DMS79 treated with DMSO at 0.1 percent for 48 hours (cell line): ENCODE results near the gene SEH1L.
"Not testable (repeated sequence)": the region's sequence is repeated elsewhere in the genome, so short reads cannot be mapped to it uniquely, and the experiment has no call there.

Experiments
- DNase-seq: peaks from one replicate; lab custom pipeline; 2025; lab: John Stamatoyannopoulos, UW

The SEH1L gene

DNA sequence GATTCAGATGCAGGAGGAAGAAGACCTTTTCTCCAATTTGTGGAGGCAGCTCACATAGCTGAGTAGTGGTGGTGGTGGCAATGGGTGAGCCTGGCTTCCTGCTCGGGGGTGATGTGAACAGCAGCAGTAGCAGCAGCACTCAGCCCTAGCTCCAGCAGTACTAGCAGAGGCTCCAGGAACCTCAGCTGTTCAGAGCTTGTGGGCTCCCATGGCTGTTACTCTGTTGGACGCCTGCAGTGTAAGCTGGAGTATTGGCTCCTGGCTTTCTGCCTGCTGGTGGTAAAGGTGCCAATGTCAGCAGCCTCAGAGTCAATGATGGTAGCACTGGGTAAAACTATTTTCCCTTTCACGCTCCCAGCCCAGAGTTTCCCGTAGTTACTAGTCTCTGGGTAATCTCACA, 3.1 kb upstream of the SEH1L start:
- DNase-seq: no peak

DNA sequence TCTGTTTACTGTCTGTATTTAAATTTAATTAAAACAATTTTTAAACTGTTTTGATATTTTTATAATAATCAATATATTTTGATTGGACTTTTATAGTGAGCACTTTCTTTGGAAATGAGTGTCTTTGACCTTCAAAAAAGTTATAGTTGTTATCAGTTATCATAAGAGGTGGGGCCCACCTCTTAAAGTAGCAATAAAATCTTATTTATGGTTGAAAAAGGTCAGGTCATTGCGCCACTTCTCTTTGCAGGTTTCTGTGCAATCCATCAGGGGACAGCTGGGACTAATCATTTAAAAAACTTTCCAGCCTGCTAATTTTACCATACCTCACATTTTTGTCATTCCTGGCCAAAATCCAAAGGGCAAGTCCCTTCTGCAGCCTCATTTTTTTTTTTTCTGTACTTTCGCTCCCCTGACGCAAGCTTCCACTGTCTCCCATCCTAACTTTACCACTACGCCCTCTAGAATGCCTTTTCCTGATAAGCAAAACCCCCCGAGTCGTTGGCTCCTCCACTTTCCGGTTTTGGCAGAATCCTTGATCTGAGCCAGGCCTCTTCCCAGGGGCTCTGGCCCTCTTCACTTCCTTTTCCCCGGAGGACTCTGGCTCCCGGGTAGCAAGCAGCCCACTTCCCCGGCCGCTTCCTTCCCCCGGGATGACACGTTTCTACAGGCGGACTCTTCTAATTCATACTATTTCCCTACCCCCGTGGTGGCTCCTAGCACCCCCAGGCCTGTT, 1.1 kb upstream of the SEH1L start:
- peak; percentile 41 for DNase-seq

DNA sequence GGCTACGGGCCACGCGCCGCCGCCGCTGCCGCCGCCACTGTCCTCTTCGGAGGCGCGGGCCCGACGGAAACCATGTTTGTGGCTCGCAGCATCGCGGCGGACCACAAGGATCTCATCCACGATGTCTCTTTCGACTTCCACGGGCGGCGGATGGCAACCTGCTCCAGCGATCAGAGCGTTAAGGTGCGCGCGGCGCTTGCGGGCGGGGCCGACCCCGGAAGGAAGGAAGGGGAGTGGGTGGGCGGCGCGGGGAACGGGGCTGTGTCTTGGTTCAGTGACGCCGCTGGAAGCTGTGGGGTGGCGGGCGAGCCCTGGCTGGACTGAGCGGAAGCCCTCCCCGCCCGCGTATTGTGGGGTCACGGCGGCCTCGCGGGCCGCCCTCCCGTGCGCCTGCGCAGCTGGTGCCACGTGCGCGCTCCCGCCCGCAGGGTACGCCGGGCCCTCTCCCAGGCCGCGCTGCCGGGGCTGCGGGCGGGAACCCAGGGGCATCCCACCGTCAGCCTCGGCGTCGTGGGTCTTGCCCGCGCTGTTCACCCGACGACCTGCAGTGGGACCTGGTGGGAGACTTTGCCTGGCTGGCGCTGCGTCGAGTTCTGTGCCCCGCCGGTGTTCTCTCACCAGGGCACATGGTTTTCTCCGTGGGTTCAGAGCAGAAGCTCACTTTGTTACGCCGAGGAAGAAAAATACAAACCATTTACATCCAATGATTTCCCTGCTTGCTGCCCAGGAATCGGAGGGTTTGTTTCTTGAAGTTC, 416 bp downstream of the SEH1L start:
- peak; percentile 76 for DNase-seq

DNA sequence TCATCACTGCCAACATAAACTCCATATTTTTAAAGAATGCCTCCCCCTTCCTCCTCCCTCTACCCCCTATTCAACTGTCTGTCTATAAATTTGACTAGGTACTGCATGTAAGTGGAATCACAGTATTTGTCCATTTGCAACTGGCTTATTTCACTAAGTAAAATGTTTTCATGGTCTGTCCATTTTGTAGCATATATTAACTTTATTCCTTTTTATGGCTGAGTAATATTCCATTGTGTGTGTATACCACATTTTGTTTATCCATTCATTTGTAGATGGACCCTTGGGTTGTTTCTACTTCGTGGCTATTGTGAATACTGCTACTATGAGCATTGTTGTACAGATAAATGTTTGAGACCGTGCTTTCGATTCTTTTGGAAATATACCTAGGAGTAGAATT, 10.7 kb downstream of the SEH1L start:
- no peak for DNase-seq

DNA sequence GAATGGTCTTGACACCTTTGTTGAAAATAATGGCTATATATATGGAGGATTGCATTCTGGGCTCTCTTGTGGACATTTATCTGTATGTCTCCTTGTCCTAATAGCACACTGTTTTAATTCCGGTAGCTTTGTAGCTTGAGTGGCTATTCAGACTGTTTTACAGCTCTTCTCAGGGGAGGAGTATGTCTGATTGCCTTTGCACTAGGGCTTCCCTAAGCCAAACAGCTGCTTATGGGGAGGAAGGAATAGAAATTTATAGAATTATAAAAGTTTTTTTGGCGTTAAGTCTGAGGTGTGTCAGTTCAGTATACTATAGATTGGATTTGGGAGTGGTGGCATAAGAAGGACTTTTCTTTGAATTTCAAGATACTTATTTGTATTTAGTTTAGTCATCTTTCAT, 12.6 kb downstream of the SEH1L start:
- DNase-seq: peak; percentile 74

DNA sequence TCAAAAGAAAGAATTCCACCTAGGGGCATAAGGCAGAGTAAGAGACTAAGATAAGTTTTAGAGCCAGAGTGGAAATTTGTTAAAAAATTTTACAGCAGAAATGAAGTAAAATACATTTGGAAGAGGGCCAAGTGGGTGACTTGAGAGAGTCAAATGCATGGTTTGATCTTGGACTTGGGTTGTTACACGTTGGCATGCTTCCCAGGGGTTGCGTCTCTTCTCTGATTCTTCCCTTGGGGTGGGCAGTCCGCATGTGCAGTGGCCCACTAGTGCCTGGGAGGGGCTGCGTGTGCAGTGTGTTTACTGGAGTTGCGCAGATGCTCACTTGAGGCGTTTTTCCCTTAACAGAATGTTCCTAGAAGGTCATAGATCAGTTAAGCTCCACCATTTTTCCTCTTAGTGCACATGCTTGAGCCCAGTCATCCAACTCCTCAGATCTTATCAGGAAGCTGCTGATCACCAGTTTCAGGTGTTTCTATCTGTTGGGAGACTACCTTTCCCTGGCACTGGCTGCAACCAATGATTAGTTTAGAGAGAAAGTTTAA, 13.1 kb downstream of the SEH1L start:
- DNase-seq: peak; percentile 89

DNA sequence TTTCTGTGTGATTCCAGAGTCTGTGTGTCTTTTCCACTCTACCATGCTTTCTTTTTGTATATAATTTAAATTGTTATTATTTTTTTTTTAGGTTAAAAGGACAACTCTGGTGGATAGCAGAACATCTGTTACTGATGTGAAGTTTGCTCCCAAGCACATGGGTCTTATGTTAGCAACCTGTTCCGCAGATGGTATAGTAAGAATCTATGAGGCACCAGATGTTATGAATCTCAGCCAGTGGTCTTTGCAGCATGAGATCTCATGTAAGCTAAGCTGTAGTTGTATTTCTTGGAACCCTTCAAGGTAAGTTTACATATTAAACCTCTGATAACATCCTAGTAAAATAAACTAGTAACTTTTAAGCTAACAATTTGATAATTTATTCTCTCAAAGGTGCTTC, 15.3 kb downstream of the SEH1L start:
- DNase-seq: no peak

DNA sequence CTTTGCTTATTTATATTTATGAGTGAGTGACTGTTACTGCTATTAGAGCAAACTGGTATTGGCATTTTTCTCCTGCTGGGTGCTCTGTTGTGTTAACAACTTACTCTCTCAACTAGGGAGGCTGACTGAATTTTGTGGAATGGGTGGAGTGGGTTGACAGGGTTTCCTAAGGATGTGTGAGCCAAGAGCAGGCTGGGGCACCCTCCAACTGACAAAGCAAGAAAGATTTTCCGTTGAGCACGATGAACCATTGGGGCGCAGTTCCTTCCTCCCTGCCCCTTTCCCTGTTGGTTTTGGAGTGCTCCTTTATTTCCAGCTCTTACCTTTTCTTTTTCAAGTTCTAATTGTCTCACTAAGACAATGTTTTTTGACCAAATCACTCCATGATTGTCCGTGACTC, 20.3 kb downstream of the SEH1L start:
- DNase-seq: no peak

DNA sequence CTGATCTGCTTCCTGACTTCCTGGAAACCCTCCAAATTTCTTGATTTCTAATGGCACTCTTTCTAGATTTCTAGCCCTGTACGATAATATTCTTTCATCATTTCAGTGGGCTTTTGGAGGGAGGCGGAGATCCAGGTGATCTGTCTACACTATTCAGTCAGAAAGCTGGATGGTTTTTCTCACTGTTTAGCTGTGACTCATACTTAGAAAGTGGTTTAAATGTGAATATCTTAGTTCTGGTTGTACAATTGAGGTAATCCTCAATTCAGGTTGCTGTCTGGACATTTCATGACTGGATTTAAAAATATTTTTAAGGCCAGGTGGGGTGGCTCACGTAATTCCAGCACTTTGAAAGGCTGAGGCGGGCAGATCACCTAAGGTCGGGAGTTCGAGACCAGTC, 20.8 kb downstream of the SEH1L start:
- DNase-seq: no peak

DNA sequence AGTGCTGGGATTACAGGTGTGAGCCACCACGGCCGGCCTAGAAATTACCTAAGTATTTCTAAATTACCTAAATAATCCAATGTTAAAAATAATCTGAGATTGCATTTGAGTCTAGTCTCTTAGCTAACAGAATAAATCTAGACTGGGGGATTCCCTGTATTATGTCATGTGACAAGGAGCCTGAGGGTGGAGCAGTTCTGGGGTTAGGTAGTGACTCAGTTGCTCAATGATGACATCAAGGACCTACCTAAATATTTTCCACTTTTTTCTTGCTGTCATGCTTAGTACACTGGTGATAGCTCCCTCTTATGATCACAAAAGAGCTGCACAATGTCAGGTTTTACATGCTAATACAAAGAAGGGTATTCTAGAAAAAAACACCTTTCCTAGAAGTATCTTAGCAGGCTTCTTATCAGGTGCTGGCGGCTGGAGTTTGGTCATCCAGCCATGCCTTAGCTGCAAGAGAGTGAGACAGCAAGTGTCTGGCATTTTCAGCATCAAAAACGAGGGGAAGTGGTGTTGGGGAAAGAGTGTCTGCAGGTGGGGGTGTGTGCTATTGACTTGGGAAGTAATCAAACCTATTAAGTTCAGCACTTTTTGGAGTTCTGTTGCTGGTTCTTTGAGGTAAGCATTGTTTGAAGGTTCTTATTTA, 25.9 kb downstream of the SEH1L start:
- DNase-seq: no peak

DNA sequence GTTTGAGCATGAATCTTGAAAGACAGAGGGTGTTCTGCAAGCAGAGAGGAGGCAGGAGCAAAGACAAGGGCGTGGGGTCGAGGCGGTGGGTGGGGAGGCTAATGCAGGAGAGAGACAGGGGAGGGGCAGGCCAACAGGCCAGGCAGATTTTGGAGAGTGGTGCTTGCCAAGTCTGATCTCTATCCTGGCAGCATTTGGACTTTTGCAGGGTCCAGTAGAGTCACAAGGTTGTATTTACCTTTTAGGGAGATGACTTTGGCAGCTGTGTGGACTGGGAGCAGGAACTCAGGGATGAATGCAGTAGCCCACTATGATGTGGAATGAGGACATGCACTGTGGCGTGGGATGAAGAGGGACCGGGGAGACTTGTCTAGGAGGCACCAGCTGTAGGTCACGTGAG, 27.7 kb downstream of the SEH1L start:
- no peak for DNase-seq

DNA sequence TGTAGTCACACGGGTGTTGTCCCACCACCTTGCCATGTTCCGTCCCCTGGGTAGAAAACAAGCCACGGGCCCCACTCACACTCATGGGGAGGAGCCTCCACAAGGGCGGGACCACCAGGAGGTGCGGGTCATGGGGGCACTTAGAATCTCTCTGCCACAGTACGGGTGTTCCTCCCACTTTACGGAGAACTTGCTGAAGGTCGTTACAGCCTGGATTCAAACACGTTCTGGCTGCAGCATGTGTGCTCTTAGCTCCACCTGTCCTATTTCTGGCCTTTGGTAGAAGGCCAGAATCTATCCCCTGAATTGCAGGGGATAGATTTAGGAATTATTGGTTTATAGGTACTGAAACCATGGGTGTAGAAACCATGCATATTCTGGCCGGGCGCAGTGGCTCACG, 28.5 kb downstream of the SEH1L start:
- DNase-seq: no peak

DNA sequence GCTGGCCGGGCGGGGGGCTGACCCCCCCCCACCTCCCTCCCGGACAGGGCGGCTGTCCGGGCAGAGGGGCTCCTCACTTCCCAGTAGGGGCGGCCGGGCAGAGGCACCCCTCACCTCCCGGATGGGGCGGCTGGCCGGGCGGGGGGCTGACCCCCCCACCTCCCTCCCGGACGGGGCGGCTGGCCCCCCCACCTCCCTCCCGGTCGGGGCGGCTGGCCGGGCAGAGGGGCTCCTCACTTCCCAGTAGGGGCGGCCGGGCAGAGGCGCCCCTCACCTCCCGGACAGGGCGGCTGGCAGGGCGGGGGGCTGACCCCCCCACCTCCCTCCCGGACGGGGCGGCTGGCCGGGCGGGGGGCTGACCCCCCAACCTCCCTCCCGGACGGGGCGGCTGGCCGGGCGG, 32.3 kb downstream of the SEH1L start:
- not testable (repeated sequence) for DNase-seq

DNA sequence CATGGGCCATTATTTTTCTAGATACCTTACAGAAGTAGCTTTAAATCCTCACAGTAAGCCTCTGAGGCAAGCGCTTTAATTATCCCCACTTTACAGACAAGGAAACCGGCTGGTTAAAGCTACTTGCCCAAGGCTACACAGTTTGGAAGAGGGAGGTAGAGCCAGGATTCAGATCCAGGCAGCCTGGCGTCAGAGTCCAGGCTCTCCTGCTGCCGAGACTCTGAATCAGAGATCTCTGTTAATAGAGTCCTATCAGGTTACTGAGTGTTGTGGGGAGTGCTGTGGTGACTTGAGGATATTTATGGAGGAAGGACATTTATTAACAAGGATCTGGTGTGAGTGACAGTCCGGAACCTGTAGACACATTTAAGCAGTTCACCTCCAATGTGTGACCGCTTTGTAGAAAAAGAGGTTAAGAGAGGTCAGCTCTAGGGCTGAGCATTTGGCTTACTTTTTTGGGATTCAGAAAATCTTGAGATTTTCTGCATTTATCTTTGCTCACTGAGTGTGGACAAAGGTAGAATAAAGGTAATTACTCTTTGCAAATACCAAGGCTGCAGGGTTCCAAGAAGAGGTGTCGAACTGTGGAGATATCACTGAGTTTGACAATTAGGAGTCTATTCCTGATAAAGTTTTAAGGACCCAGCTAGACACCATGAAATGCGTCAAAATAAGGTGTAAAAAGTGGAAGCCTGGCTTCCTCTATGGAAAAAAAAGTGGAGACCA, 41.7 kb downstream of the SEH1L start:
- no peak for DNase-seq

DNA sequence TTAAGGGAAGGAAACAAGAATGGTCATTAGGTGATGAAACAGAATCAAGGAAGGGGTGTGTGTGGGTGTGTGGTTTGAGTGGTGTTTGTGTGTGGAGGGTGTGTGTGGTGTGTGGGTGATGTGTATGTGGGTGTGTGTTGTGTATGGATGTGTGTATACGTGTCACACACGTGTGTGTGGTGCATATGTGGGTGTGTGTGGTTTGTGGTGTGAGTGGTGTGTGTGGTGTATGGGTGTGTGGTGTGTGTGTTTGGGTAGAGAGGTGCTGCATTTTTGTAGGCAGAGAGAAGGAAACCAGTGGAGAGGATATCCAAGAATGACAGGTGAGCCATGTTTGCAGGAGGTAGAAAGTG, 42.3 kb downstream of the SEH1L start:
- no peak for DNase-seq

DNA sequence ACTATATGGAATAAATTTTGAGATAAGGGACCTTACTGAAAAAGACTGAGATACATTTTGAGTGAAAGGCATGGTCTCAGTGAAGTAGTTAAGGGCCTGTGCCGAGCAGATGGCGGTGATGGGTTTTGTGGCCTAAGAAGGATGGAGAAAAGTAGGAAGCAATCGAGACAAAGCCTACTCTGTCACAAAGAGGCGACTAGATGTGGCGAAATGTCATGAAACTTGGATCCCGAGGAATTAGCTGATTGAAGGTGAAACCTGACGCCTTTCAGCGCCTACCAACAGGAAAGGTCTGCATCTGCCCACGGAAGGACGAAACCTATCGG, 42.8 kb downstream of the SEH1L start:
- DNase-seq: no peak

DNA sequence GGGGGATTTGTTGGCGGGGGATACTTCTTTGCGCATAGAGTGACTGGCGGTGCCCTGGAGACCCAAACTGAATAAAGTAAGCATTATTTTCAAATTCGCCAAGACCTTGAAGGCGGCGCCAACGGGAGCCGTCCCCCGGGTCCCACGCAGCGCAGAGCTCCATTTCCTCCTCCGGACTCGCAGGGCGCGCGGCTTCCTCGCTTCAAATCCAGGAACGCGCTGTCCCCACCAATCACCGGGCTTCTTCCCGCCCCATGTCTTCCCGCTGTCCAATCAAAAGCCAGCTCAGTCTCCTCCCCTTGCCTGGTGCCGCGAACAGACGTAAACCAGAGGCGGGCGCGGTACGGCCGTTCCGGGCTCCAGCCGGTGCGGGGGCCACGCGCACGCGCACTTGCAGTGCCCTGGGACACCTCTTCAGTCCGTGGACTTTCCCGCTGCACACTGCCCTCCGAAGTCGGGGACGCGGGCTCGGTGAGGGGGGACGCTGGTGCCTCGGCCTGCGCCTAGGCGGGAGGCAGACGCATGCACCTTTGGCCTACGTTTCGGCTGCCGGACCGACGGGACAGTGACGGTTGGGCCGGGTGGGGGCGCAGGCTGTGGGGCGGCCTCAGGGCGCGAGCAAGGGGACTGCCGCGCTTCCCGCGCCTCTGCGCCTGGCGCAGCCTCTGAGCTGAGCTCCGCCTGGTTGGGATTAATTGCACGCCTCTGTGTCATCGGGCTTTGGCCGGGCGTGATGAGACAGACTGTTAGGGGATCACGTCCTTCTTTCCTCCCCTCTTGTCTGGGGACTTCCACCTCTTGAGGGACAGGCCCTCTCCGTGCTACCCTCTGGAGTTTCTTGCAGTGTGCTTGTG, 43.4 kb downstream of the SEH1L start, which contains the start of gene CEP192:
CEP192 (plus strand) TSS at position 396 of the 854 bp plus-strand sequence. CDS start 8,063 bp downstream, outside the sequence.
- peak; percentile 99 for DNase-seq

DNA sequence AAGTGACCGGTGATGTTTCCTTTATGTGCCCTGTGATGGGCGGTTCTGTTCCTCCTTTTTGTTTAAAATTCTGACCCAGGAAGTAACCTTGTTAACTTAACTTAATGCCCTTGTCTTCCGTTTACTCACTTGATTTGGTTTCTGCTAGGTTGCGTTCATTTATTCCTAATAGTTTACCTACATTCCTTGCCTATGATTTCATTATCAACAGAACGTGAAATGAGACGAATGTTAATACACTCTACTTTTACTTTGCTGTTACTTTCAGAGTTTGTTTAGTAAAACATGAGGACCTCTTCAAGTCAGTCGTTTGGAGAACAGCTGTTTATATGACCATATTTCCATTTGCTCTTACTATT, 44.0 kb downstream of the SEH1L start:
- peak; percentile 62 for DNase-seq

DNA sequence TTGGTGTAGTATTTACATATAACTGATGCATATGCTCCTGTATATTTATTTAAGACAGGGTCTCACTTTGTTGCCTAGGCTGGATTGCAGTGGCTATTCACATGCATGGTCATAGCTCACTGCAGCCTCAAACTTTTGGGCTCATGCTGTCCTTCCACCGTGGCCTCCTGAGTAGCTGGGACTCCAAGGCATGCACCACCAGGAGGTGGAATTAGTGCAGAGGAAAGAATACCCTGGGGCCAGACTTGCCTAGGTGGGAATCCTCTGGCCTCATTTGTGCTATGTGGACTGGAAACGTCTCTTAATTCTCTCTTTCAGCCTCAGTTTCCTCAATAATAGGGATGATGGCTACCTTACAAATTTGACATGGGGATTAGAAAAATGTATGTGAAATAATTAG, 45.6 kb downstream of the SEH1L start:
- no peak for DNase-seq

DNA sequence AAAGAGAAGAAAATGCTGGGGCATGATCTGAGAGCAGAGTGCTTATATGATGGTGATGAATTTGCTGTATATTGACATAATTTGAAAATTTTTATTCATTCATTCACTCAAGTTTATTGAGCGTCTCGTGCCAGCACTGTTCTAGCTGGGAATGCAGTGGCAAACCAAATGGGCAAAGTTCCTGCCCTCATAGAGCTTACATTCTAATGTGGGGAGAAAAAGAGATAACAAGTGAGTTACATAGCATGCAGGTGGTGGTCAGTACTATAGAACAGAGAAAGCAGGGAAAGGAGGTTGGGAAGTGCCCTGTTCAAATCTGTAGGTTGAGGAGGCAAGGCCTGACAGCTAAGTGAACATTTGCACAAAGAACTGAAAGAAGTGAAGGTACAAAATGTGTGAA, 47.6 kb downstream of the SEH1L start:
- no peak for DNase-seq

DNA sequence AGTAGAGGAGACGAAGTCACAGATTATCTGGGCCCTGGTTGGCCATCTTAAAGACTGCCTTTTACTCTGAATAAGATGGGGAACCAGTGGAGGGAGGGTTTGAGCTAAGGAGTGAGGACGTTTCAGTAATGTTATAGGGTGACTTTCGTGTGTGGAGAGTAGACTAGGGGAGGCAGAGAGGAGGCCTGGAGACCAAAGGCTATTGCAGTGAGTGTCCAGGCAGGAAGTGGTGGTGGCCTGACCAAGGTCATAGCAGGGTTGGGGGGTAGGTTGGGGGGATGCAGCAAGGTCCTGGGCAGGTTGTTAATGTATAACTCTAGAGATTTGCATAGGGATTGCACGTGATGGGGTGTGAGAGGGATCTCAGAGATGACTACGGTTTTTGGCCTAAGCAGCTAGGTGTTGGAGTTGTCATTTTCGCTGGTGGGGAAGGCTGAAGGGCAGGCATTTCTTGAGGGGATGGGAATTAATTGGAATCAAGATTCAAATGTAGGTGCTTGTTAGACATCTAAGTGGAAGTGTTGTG, 48.2 kb downstream of the SEH1L start:
- DNase-seq: no peak
